GM21717 (cell line): ENCODE measurements around the gene PCGF1.

Experiments
- ATAC-seq: cut with Tn5 transposase; IDR thresholded peaks from one replicate; pipeline ENCODE4 v1.9.1; 2021; ENCODE audit warnings: mild to moderate bottlenecking, moderate library complexity; ENCODE audit not compliant: unreplicated experiment

The PCGF1 gene

GRCh38 chr2:74515981-74516633 is 8.6 kb upstream of the PCGF1 start:
- no peak for ATAC-seq

GRCh38 chr2:74515271-74515980 is 7.9 kb upstream of the PCGF1 start:
- no peak for ATAC-seq

- no peak for ATAC-seq
Observed at GRCh38 chr2:74514368-74515270, 7.1 kb upstream of the PCGF1 start, which contains the start of gene TLX2. TSS of gene TLX2 (plus strand) at chr2:74514450. CDS start at chr2:74514807, 357 bp downstream.

- no peak for ATAC-seq
Observed at GRCh38 chr2:74513605-74514367, 6.3 kb upstream of the PCGF1 start.

- no peak for ATAC-seq
Observed at GRCh38 chr2:74512744-74513604, 5.5 kb upstream of the PCGF1 start.

GRCh38 chr2:74511104-74511989 is 3.9 kb upstream of the PCGF1 start:
- ATAC-seq, result no peak

GRCh38 chr2:74510272-74510671 is 2.8 kb upstream of the PCGF1 start:
- ATAC-seq, result no peak

- peak; percentile 10 for ATAC-seq
Observed at GRCh38 chr2:74507926-74508520, 528 bp upstream of the PCGF1 start.

- no peak for ATAC-seq
Observed at GRCh38 chr2:74505448-74506246, 1.8 kb downstream of the PCGF1 start.

GRCh38 chr2:74504591-74504990 is 2.9 kb downstream of the PCGF1 start:
- no peak for ATAC-seq

- no peak for ATAC-seq
Observed at GRCh38 chr2:74503506-74504475, 3.7 kb downstream of the PCGF1 start.

GRCh38 chr2:74502720-74503505 is 4.6 kb downstream of the PCGF1 start:
- no peak for ATAC-seq

GRCh38 chr2:74502147-74502719 is 5.3 kb downstream of the PCGF1 start:
- ATAC-seq, result no peak

GRCh38 chr2:74501335-74502071 is 6.0 kb downstream of the PCGF1 start:
- no peak for ATAC-seq

- no peak for ATAC-seq
Observed at GRCh38 chr2:74500578-74500946, 6.9 kb downstream of the PCGF1 start.
